Stimulated activated naive CD8-positive, alpha-beta T cell treated with anti-CD3 and anti-CD28 coated beads, Interleukin-15, Interleukin-2, amounts not matched to agents 100 U/mL and 50 U/mL, for 24 hours (primary cell): ENCODE results near the gene VSTM2L.
A peak's percentile ranks its signal among the peaks of the same experiment; 100 is the strongest.
"Not testable (repeated sequence)": the region's sequence is repeated elsewhere in the genome, so short reads cannot be mapped to it uniquely, and the experiment has no call there.

Experiments
- ATAC-seq: fragments of 150-1000 bp; cut with Tn5 transposase; one replicate; pipeline ENCODE4 v1.10.0; 2021
- DNase-seq: peaks from one replicate; pipeline ENCODE4 v3.0.0; 2021

Gene VSTM2L

GRCh38 chr20:37902504-37903313, at the start of gene VSTM2L:
Gene VSTM2L (plus strand): TSS chr20:37903127. CDS start chr20:37903351, 224 bp downstream.
- ATAC-seq (no peak), DNase-seq (no peak)

- ATAC-seq (no peak), DNase-seq (no peak)
Observed at GRCh38 chr20:37853823-37854375, 49.0 kb upstream of the VSTM2L start.

GRCh38 chr20:37856034-37856433, 46.9 kb upstream of the VSTM2L start:
- not testable (repeated sequence) for ATAC-seq, DNase-seq

- no peak for DNase-seq
- ATAC-seq, result peak; percentile 19
Observed at GRCh38 chr20:37856932-37857660, 45.8 kb upstream of the VSTM2L start.

- no peak for DNase-seq
- no peak for ATAC-seq
Observed at GRCh38 chr20:37859406-37860171, 43.3 kb upstream of the VSTM2L start.

- DNase-seq (no peak), ATAC-seq (no peak)
Observed at GRCh38 chr20:37863289-37863688, 39.6 kb upstream of the VSTM2L start.

GRCh38 chr20:37864298-37864697, 38.6 kb upstream of the VSTM2L start:
- ATAC-seq, result no peak
- DNase-seq, result no peak

GRCh38 chr20:37866051-37866450, 36.9 kb upstream of the VSTM2L start:
- no peak for DNase-seq
- no peak for ATAC-seq

GRCh38 chr20:37867289-37868195, 35.4 kb upstream of the VSTM2L start:
- DNase-seq (no peak), ATAC-seq (no peak)

- no peak for ATAC-seq
- DNase-seq, result no peak
Observed at GRCh38 chr20:37868851-37869333, 34.0 kb upstream of the VSTM2L start.

- DNase-seq (no peak), ATAC-seq (no peak)
Observed at GRCh38 chr20:37869334-37869861, 33.5 kb upstream of the VSTM2L start.

- no peak for DNase-seq
- no peak for ATAC-seq
Observed at GRCh38 chr20:37870294-37870693, 32.6 kb upstream of the VSTM2L start.

- no peak for ATAC-seq
- DNase-seq, result no peak
Observed at GRCh38 chr20:37871751-37872150, 31.2 kb upstream of the VSTM2L start.

- no peak for DNase-seq
- no peak for ATAC-seq
Observed at GRCh38 chr20:37872161-37872560, 30.8 kb upstream of the VSTM2L start.

GRCh38 chr20:37873884-37874283, 29.0 kb upstream of the VSTM2L start:
- no peak for ATAC-seq
- DNase-seq, result no peak

GRCh38 chr20:37875460-37876175, 27.3 kb upstream of the VSTM2L start:
- ATAC-seq, result no peak
- no peak for DNase-seq

GRCh38 chr20:37876863-37877262, 26.1 kb upstream of the VSTM2L start:
- no peak for ATAC-seq
- no peak for DNase-seq

- no peak for DNase-seq
- no peak for ATAC-seq
Observed at GRCh38 chr20:37877832-37878772, 24.8 kb upstream of the VSTM2L start.
